Activated T-helper 1 cell treated with anti-CD3 and anti-CD28 coated beads, Interleukin-2, amount 50 U/mL, for 16 hours (primary cell): ENCODE measurements around the gene NRXN3.

ENCODE experiments used
- DNase-seq, 2 donors: peaks; one replicate each; pipeline ENCODE4 v3.0.0-alpha.2; 2020; ENCODE audit warnings: low read depth in 1 of 2, low spot score in 1 of 2

NRXN3 gene

DNA sequence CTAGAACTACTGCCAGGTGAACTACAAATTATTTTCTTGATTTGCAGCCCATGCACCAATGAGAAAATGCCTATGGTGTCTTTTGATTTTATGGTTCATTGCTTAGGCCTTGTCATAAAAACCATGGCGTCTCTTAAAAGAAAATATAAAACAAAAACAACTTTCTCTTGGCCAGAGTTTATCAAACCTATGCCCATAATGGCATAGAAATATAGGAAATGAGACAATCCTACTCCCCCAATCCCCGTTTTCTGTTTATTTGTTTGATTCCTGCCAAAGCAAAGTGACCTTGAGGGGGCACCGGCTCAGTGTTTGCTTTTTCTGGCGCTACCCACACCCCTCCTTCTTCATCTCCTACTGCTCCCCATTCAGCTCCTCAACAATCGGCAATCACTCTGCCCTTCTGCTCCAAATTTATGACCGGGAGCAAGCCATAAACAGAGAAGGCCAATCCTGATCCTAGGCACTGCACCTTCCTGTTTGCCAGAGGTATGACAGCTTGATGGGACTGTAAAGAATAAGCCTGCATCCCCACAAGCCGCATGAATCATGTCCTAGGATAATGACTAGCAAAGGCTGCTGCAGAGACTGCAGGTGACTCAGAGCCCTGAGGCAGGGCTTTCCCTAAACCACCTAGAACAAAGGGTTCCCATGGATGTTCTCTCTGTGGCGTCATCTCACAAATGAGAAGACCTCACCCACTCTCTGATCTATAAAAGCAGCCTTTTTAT lies 874.9 kb downstream of the NRXN3 start:
- DNase-seq = no peak

DNA sequence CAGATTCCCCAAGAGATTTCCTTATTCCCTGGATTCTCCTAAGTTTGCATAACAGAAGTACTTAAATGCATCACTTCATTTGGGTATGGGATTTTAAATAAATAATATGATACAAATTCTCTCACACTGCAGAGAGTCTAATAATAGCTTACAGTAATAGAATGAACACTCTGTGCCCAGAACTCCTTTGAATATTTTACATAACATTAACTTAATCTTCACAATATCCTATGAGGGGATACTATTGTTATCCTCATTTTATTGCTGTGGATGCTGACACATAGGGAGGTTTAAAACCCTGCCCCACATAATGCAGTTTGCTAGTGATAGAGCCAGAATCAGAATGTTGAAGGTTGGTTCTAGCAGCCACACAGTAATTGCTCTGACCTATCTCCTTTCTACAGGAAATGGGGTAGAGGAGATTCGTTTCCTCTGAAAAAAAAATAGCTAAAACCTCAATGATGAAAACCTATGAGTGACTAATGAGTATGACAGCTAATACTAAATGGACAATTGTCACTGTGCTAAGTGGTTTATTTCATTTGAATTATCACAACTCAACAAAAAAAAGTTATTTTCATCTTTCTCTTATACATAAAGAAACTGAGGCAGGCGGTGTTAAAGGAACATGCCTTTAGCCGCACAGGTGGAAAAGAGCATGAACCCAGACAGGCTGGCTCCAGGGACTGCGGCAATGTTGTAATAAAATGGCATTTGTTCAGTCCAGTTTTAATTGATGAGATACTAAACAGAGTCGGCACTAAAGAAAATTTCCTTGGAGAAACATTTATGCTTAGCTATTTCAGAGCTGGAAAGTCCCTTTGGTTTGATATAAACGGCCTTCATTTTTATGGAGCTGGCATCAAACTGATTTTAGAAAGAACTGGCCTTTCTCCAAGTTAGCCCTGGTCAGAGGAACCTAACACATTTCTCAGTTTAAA lies 880.9 kb downstream of the NRXN3 start:
- DNase-seq = no peak

DNA sequence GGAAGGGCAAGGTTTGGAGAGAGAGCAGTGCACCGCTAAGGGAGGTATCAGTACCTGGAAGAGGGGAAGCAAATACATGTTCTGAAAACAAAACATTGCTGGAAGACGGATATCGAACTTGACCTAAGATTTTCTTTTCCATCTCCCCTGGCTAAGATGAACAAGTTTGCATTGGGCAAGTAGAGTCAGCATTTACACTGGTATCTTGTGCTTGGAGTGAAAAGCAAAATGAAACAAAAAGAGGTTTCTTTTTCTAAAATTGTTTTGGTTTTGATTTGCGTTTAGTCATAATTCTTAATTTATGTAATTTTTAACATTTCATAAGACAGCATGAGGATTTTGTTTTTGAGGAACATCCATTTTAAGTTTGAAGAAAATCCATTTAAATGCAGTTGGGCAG lies 881.6 kb downstream of the NRXN3 start:
- no peak for DNase-seq

DNA sequence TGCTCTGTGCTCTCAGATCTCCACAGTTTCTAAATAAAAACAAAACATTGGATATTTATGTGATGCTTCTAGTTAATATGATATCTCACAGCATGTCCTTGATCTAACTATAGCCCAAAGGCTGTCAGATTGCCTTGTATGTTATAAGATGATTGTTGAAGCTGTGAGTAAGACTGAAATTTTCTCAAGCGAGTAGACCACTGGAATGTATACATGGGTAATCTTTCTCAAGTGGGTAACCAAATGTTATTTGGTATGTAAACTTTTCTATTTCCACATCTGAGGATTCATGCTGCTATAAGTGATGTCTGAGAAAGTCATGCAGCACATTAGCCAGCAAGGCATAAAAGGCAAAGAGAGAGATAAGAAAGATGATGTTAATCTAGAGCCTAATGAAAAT lies 886.7 kb downstream of the NRXN3 start:
- no peak for DNase-seq

DNA sequence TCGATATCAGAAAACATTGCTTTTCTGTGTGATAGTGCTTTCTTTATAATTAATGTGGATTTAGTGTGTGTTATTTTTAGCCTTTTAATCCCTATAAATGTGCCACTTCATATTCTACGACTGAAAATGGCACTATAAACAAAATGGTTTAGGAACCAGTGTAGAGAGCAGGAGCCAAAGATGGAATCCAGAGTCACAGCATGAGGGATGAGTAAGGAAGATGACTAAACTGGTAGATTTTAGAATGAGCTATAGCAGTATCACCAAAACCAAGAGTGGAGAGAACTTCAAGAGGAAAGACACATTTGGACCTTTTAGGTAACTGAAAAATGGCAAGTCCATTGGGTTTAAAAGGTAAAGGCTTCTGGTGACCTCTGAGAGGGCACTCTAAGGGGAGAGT lies 887.2 kb downstream of the NRXN3 start:
- no peak for DNase-seq

DNA sequence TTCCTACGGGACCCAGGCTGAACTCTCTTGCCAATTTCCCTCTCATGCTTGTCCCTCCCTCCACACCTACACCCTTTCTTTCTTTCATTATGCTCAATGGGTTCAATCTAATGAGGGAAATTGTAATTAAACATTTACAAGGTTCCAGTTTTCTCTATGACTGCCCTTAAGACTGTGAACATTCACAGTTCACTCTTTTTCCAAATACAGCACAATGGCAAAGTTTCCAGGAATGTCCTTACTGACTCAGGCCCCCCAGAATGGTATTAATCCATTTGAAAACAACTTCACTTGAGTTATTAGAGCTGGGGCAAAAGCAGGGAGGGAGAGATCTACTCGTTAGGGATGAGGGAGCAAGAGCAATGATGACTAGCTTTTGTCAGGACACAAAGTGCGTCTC lies 892.1 kb downstream of the NRXN3 start:
- no peak for DNase-seq

DNA sequence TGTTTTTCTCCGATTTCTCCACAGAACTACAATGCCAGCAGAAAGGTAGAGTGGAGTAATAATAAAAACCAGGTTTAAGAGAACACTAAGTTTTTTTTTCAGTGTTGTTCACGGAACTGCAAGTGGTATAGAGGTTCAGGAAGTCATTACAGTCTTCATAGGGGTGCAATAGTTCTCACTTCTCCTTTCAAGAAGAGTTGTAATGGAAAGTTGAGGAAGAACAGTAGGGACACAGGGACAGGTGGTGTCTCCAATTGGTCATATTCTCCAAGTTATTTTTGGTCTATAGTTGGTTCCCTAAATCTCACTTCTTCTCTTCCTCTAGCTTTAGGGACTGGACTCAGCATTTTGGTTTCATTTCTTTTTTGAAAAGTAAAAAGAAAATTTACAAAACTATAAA lies 894.0 kb downstream of the NRXN3 start:
- no peak for DNase-seq

DNA sequence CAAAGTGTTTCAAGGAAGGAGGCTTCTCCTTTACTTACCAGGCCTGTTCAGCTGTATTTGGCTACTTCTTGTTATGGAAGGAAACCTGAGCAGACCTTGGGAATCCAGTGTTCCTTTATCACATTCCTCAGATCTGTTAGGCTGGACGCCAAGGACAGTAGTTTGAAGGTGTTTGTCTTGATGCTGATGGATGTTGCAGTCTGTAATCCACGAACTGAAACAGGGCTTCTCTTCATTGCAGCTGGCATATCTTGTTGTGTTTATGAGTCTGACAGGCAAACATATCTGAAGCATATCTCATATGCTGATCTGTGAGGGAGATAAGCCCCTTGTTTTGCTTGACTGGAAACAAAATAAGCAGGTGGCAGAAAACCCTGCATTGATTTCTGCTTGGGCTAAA lies 904.3 kb downstream of the NRXN3 start:
- no peak for DNase-seq

DNA sequence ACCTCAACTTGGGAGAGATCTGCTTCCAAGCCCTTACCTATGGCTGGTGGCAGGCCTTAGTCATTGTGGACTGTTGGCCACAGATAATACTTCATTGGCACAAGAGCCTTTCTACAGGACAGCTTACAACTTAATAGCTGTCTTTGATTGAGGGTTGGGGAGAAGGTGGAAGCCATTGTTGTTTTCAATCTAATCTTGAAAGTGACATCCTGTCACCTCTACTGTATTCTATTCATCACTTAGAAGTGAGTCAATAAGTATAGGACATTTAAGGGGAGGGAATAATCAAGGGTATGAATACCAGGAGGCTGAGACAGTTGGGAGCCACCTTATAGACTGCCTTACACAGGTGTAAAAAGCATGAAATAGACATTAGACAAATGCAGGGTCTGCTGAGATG lies 906.3 kb downstream of the NRXN3 start:
- DNase-seq = no peak

DNA sequence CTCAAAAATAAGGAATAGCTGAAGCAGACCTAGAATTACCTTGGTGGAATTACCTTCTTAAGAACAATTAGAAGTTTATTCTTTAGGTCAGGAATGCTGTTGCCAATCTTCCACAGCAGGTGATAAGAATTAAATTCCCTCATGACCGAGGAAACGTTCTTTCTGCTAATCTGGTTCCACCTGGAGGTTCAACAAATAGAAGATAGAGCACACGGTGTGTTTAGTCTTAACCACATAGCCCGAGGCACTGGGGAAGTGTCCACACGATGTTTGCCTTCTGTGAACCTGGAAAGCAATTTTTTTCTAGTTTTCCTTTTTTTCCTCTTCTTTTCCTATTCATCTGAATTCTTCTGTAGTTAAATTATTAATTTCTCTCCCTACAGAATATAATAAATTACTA lies 906.9 kb downstream of the NRXN3 start:
- no peak for DNase-seq

DNA sequence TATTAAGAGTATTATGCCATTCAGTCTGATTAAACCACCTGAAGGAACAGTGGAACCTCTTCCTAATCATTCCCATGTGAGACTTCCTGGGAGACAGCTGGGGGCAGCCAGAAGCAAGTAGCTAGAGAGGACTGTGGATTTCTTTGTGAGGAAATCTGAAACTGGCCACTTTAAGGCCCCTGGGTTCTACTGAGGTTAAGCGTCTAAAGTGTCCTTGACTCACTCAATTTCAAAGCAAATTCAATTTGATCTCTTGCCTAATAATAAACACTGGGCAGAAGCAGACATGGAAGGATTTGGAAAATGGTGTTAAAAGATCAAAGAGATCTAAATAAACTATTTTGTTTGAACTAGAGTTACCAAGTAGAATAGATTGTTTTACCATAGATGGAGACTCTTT lies 909.9 kb downstream of the NRXN3 start:
- DNase-seq = no peak

DNA sequence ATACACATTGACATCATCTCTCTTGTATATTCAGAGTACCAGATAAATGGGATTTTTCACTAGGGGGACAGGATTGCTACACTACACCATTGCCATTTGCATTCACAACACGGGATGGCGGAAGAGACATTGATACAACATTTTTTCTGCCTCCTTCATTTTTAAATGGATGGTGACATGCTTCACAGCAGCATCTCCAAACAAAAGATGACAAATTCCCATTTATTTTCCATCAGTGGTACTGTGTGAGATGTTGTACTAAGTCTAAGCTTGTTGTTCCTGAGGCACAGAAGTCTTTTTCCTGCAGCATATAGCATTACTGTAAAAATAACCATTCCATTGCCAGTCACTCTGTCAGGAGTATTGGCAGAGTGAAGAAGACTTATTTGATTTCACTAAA lies 912.7 kb downstream of the NRXN3 start:
- DNase-seq = no peak

DNA sequence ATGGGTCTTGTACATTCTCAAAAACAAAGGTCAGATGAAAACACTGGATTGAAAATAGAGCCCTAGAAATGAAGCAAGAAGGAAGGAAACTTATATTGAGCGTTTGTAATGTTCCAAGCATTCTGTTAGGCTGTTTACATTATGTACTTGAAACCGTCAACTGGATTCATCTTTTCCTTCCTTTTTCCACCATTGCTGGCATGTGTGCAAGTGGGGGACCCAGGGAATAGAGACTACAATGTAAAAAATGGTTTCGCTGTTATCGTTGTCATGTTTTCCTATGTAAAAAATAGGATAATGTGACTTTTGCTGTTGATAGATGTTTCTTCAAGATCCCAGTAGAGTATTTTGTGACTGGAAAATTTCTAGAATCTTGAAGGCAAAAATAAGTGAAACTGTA lies 913.2 kb downstream of the NRXN3 start:
- no peak for DNase-seq

DNA sequence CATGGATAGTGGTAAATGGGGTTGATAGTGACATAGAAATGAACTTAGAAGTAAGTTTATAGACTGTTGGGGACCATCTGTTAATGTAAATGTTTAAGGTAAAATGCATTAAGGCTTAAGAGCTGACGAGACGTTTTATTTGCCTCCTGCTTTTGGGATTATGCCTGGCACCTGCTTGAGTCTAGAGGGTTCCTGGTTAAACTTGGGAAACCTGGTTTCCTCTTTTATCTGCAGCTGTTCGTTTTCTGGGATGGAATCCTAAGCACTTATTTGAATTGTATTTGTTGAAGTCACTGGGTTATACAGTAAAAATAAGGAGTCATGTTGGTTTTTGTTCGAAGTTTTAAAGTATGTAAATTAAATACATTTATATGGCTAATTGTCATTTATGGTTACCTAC lies 914.7 kb downstream of the NRXN3 start:
- no peak for DNase-seq

DNA sequence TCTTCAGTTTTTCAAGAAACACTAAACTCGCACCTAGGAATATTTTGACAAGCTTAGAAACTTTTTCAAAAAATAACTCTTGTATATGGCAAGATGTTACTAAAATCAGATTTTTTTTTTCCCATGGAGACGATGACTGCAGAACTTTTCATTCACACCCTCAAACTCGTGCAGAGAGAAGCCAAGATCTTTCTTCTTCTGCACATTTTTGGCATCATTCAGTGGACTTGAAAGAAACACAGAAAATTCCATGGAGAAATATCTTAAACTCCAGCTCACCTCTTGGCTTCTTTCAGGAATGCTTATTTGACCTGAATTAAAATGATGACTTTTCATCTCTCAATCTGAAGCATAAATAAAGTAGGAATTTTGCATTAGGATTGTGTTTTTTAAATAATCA lies 919.4 kb downstream of the NRXN3 start:
- no peak for DNase-seq

DNA sequence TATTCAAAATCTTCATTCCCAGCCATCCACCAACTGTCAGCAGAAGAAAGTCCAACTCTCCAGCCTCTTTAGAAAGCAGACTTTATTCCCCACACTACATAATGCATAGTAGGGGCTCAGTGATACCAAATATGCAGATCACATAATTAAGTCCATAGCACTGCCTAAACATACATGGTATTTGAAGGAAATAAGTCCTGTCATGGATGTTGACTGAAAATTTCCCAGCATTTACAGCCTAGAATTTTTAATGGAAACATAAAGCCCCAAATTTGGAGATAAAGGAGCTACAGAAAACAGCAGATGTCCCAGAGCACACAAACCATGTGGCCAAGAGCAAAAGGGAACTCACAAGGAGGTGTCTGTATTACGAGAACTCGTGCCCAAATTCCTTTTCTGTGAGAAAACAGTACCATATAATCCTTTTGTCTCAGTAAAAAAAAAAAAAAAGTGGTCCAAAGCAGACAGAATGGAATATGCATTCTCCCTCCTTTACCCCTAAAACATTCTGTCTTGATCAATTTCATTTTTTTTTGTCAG lies 920.5 kb downstream of the NRXN3 start:
- no peak for DNase-seq

DNA sequence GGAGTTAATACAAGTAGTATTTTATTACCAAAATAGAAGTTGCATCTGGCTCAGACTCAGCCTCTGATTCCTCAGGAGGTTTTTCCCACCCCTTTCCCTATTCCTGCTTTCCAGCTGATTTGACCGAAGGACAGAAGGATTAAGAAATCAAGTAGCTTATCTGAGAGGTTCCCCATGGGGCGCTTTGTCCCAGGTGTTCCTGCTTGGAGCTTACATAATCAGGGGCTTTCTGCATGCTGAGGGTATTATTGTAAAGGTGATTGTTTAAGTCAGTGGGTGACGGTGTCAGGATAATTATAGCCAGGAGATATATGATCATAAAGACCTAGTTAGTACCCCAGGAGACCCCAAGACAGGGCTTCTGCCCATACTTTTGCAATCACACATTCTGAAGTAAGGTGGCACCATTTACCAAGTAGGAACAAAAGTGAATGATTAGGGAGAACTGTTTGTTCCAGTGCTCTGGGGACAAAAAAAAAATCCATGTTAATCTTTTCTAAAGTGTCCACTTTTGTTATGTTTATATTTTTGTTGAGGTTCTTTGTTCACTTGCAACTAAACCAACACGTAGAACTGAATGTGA lies 921.3 kb downstream of the NRXN3 start:
- no peak for DNase-seq

DNA sequence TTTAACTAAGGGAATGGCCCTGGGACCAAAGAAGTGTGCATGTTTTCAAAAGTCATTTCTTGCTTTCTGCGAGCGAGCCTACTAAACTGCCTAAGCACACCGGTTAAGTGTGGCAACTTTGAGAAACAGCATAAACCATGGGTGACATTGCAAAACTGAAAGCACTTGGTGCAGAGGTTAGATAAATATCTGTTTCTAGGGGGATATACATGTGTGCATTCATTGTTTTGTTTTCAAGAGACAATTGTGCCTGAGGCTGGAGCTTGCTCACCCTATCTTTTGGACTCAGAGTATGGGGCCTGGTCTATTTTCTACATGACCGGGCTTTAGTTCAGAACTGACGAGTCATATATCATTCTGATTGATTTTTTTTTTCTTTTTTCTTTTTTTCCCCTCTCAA lies 923.4 kb downstream of the NRXN3 start:
- no peak for DNase-seq

DNA sequence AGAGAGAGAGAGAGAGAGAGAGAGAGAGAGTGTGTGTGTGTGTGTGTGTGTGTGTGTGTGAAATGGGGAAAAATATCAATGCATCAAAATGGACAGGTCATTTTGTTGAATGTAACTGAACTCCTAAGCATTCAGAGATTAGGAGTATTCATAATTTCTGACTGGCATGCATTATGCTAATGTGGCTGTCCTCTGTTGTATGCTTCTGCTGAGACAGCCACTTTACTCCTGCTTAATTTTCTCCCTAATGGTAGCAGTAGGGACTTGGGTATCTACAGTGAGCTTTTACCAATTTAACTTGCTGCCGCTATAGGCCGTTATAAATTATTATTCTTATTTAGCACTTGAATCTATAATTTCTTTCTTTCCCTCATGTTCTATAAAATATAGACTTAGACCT lies 924.8 kb downstream of the NRXN3 start:
- DNase-seq = no peak

DNA sequence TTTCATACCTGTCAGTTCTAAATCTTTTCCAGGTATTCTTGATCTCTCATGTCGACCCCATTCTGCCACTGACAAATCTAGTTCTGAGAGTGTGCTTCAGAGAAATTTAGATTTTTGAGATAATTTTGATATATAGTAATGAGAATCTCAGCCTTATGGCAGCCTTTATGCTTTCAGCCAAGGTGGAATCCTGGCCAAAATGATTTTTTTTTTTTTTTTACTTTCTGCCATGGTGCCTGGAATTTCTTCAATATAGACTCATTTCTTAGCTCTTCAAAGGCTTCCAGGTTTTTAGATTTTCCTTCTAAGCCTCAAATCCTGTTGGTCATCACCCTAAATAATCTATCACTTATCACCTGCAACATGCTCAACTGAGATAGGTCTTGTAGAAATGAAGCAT lies 926.6 kb downstream of the NRXN3 start:
- DNase-seq = no peak

DNA sequence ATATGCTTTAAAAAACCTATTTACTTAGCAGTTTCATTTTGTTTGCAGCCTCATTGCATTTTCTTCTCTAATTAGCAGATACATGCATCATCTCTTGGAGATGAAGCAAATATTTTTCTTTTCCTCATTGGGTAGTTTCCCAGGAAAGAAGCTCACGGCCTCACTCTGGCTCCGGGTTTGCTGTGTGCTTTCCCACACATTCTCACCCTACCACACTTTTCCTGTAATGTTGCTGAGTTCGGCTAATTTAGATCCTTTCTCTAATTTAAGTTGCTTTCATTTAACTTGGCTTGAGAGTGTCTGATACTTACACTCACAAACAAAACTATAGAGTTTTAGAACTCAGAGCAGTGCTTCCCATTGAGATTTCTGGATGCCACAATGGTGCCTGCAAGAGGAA lies 928.2 kb downstream of the NRXN3 start:
- no peak for DNase-seq

DNA sequence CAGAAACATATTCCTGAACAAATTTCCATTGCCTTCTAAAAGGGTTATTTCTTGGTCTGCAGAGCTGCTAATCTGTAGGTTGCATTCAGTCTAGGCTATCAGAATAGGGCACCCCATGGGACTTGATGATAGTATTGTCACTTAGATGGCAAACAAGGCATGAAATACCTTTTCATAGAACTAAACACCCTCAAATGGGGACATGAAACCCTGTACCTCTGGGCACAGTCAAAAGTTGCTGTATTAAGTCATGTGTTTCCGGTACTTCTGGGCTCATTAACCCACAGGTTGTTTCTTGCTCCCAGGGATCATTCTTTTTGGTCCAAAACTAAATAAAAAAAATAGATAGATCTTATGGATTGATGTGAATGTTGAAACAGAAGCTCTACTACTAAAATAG lies 930.4 kb downstream of the NRXN3 start:
- DNase-seq = no peak
